H9 (cell line): ENCODE data around the gene METTL26. TPM values are rescaled to one million over a fixed set of nuclear protein-coding genes. Genes with fewer than 3 reads are reported as not detected.

Source experiments
- DNase-seq: peaks from one replicate; pipeline ENCODE4 v3.0.0-alpha.2; 2017
- H2AFZ ChIP-seq: one replicate; pipeline ENCODE4 v1.6.1; 2013; ENCODE audit warnings: mild to moderate bottlenecking, low read length, control low read depth, moderate library complexity
- H2AK5ac ChIP-seq: 2 replicates; pipeline ENCODE4 v1.6.1; 2013; ENCODE audit warnings: low read length, control low read depth, mixed read lengths; ENCODE audit not compliant: insufficient read length
- H2BK120ac ChIP-seq: one replicate; pipeline ENCODE4 v1.6.1; 2013; ENCODE audit warnings: low read depth, mild to moderate bottlenecking, low read length, control low read depth, inconsistent platforms; ENCODE audit not compliant: poor library complexity, severe bottlenecking
- H2BK12ac ChIP-seq: 2 replicates; pipeline ENCODE4 v1.6.1; 2013; ENCODE audit warnings: low read length, control low read depth, mixed read lengths, low read depth; ENCODE audit not compliant: insufficient read length
- H2BK15ac ChIP-seq: 2 replicates; pipeline ENCODE4 v1.6.1; 2013; ENCODE audit warnings: low read depth, low read length, control low read depth
- H2BK20ac ChIP-seq: one replicate; pipeline ENCODE4 v1.6.1; 2013; ENCODE audit warnings: low read depth, mild to moderate bottlenecking, low read length, control low read depth, inconsistent platforms; ENCODE audit not compliant: poor library complexity, severe bottlenecking
- H2BK5ac ChIP-seq: 2 replicates; pipeline ENCODE4 v1.6.1; 2013; ENCODE audit warnings: low read length, control low read depth, mixed read lengths; ENCODE audit not compliant: insufficient read length
- H3K14ac ChIP-seq: 2 replicates; pipeline ENCODE4 v1.6.1; 2013; ENCODE audit warnings: low read length, control low read depth; ENCODE audit not compliant: insufficient read depth
- H3K18ac ChIP-seq: 2 replicates; pipeline ENCODE4 v1.6.1; 2013; ENCODE audit warnings: low read depth, mild to moderate bottlenecking, mixed read lengths, low read length, control low read depth; ENCODE audit not compliant: insufficient read length
- H3K23ac ChIP-seq: 2 replicates; pipeline ENCODE4 v1.6.1; 2013; ENCODE audit warnings: low read length, control low read depth, mixed read lengths, low read depth; ENCODE audit not compliant: insufficient read length
- H3K23me2 ChIP-seq: 2 replicates; pipeline ENCODE4 v1.6.1; 2013; ENCODE audit warnings: low read depth, mild to moderate bottlenecking, mixed read lengths, low read length, control low read depth; ENCODE audit not compliant: insufficient read length, poor library complexity, severe bottlenecking
- H3K27ac ChIP-seq: 2 replicates; pipeline ENCODE4 v1.5.1; 2013; ENCODE audit warnings: low read length, control low read depth, mixed read lengths, low read depth; ENCODE audit not compliant: insufficient read length
- H3K27me3 ChIP-seq: 2 replicates; pipeline ENCODE4 v1.6.1; 2013; ENCODE audit warnings: low read length, control low read depth, inconsistent platforms; ENCODE audit not compliant: insufficient read depth
- H3K4ac ChIP-seq: 2 replicates; pipeline ENCODE4 v1.6.1; 2013; ENCODE audit warnings: low read depth, mild to moderate bottlenecking, control low read depth, inconsistent platforms, low read length, moderate library complexity
- H3K4me1 ChIP-seq: 2 replicates; pipeline ENCODE4 v1.6.1; 2013; ENCODE audit warnings: low read length, control low read depth, inconsistent platforms; ENCODE audit not compliant: insufficient read depth
- H3K4me2 ChIP-seq: 2 replicates; pipeline ENCODE4 v1.6.1; 2013; ENCODE audit warnings: low read length, control low read depth, mixed read lengths; ENCODE audit not compliant: insufficient read length, insufficient read depth
- H3K56ac ChIP-seq: 2 replicates; pipeline ENCODE4 v1.6.1; 2013; ENCODE audit warnings: low read depth, mild to moderate bottlenecking, mixed read lengths, low read length, control low read depth; ENCODE audit not compliant: insufficient read length
- H3K79me1 ChIP-seq: 2 replicates; pipeline ENCODE4 v1.6.1; 2013; ENCODE audit warnings: low read depth, mild to moderate bottlenecking, moderate library complexity, low read length, control low read depth, inconsistent platforms; ENCODE audit not compliant: insufficient read depth, poor library complexity, severe bottlenecking
- H3K79me2 ChIP-seq: 2 replicates; pipeline ENCODE4 v1.6.1; 2013; ENCODE audit warnings: low read length, control low read depth, inconsistent platforms; ENCODE audit not compliant: insufficient read depth
- H3K9ac ChIP-seq: 2 replicates; pipeline ENCODE4 v1.6.1; 2013; ENCODE audit warnings: low read length, control low read depth, mixed read lengths; ENCODE audit not compliant: insufficient read length; ENCODE audit errors: extremely low read depth
- H3K9me3 ChIP-seq: one replicate; pipeline ENCODE4 v1.6.1; 2013; ENCODE audit warnings: low read depth, low read length, inconsistent platforms; ENCODE audit not compliant: control insufficient read depth
- H3T11ph ChIP-seq: one replicate; pipeline ENCODE4 v1.6.1; 2013; ENCODE audit warnings: mild to moderate bottlenecking, low read length, control low read depth, inconsistent platforms
- H4K20me1 ChIP-seq: one replicate; pipeline ENCODE4 v1.6.1; 2013; ENCODE audit not compliant: control insufficient read depth, insufficient read length, insufficient read depth
- H4K5ac ChIP-seq: 2 replicates; pipeline ENCODE4 v1.6.1; 2013; ENCODE audit warnings: low read depth, mild to moderate bottlenecking, mixed read lengths, low read length, control low read depth; ENCODE audit not compliant: insufficient read length
- H4K8ac ChIP-seq: replicated peaks from 2 replicates; pipeline ENCODE4 v1.6.1; 2013; ENCODE audit warnings: low read length, control low read depth, mixed read lengths, low read depth; ENCODE audit not compliant: insufficient read length
- H4K91ac ChIP-seq: 2 replicates; pipeline ENCODE4 v1.6.1; 2013; ENCODE audit warnings: low read depth, mild to moderate bottlenecking, moderate library complexity, mixed read lengths, low read length, control low read depth; ENCODE audit not compliant: insufficient read length
- H3K27ac Mint-ChIP-seq, 3 experiments: 2 replicates in 2 of 3; 3 replicates in 1 of 3; pipeline ENCODE4 v1.8.0; 2020 to 2021; ENCODE audit warnings: mixed read lengths in 3 of 3, mild to moderate bottlenecking in 1 of 3, moderate library complexity in 1 of 3
- H3K27me3 Mint-ChIP-seq: 2 replicates; pipeline ENCODE4 v1.8.0; 2021; ENCODE audit warnings: low read depth, mild to moderate bottlenecking, moderate library complexity, mixed read lengths
- H3K36me3 Mint-ChIP-seq, 3 experiments: 2 replicates in 2 of 3; 3 replicates in 1 of 3; pipeline ENCODE4 v1.8.0; 2020 to 2021; ENCODE audit warnings: low read depth in 3 of 3, mixed read lengths in 3 of 3; ENCODE audit not compliant: insufficient read depth in 1 of 3
- H3K4me1 Mint-ChIP-seq, 2 experiments: 2 replicates each; pipeline ENCODE4 v1.8.0; 2020; ENCODE audit warnings: mixed read lengths in 2 of 2
- H3K4me3 Mint-ChIP-seq, 2 experiments: 2 replicates in 1 of 2; 3 replicates in 1 of 2; pipeline ENCODE4 v1.8.0; 2020 to 2021; ENCODE audit warnings: mild to moderate bottlenecking in 2 of 2, mixed read lengths in 2 of 2, moderate library complexity in 1 of 2
- H3K9me3 Mint-ChIP-seq, 2 experiments: 2 replicates in 1 of 2; 3 replicates in 1 of 2; pipeline ENCODE4 v1.8.0; 2020; ENCODE audit warnings: mild to moderate bottlenecking in 2 of 2, mixed read lengths in 2 of 2, moderate library complexity in 1 of 2
- WGBS: extraction: QIAGEN DNeasy Blood & Tissue Kit; methylation state at CpG from one replicate; pipeline ENCODE4 v1.1.7; 2013; ENCODE audit warnings: missing lambda C conversion rate, low lambda C conversion rate, mixed read lengths; ENCODE audit not compliant: insufficient read length; ENCODE audit errors: extremely low coverage; 5-methylcytosine and 5-hydroxymethylcytosine counted together
- total RNA-seq: library from RNA; stranded (reverse); gene quantifications from 2 replicates; pipeline ENCODE4 v1.2.1, GENCODE V29; 2021
- TF ChIP-seq, protein P1 (sequence below): fragments of 200-600 bp; sonication (generic); conservative IDR thresholded peaks from 3 replicates; pipeline ENCODE4 v1.8.0; 2021; ENCODE audit warnings: antibody characterized with exemption, mild to moderate bottlenecking

Gene METTL26
- total RNA-seq, 1 experiment from 2014 or later, result 108 TPM

DNA sequence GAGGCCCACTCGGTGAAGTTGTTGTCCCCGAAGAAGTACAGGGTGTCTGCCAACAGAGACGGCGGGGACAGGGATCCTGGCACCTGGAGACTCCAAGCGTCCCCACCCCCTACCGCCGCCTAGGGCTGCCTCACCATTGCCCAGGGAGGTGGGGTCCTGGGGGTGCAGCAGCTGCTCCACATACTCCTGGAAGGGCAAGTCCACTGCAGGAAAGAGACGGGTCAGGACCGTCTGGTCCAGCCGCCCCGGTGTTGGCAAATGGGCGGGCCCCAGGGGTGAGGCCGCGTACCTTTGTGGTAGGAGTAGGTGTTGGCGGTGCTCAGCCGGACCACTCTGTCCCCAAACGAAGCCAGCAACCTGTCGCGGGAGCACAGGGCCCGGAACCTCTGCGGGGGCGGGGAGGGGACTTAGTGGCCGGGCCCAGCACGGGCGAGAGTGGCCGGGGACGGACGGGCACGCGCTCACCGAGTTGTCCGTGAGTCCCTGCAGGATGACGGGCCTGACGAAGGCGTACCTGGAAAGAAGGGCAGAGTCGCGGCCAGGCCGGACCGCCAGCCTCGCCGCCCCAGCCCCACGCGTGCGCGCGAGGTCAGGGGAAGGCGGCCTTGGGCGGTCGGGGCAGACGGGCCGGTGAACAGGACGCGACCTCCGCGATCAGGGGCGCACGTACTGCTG lies 47.4 kb upstream of the METTL26 start:
- H3K4me1 Mint-ChIP-seq, result peaks cover 13 to 27% of the 10 kb centered on the region in 2 experiments
- H2BK15ac ChIP-seq, result no peak overlapping the region
- no peak overlapping the region for H4K5ac ChIP-seq
- H3K9me3 ChIP-seq, result no peaks in the 10 kb centered on the region
- peaks cover 11% of the 10 kb centered on the region for H3K23me2 ChIP-seq
- no peak overlapping the region for H4K8ac ChIP-seq
- no peak overlapping the region for H3K56ac ChIP-seq
- no peak overlapping the region for H2BK20ac ChIP-seq
- H3T11ph ChIP-seq, result no peak overlapping the region
- TF ChIP-seq, protein P1, sequence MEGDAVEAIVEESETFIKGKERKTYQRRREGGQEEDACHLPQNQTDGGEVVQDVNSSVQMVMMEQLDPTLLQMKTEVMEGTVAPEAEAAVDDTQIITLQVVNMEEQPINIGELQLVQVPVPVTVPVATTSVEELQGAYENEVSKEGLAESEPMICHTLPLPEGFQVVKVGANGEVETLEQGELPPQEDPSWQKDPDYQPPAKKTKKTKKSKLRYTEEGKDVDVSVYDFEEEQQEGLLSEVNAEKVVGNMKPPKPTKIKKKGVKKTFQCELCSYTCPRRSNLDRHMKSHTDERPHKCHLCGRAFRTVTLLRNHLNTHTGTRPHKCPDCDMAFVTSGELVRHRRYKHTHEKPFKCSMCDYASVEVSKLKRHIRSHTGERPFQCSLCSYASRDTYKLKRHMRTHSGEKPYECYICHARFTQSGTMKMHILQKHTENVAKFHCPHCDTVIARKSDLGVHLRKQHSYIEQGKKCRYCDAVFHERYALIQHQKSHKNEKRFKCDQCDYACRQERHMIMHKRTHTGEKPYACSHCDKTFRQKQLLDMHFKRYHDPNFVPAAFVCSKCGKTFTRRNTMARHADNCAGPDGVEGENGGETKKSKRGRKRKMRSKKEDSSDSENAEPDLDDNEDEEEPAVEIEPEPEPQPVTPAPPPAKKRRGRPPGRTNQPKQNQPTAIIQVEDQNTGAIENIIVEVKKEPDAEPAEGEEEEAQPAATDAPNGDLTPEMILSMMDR, result no peak
- no peaks in the 10 kb centered on the region; the same call in 1 of the 2 replicates for H3K27me3 Mint-ChIP-seq
- H3K4me1 ChIP-seq, result no peaks in the 10 kb centered on the region
- no peak overlapping the region for H4K91ac ChIP-seq
- no peaks in the 10 kb centered on the region for H4K20me1 ChIP-seq
- peak overlapping the region; percentile 81 to 86 for H3K4me3 Mint-ChIP-seq
- no peaks in the 10 kb centered on the region for H3K27me3 ChIP-seq
- DNase-seq, result no peak
- H3K36me3 Mint-ChIP-seq, result peaks cover 15 to 47% (median 44%) of the 10 kb centered on the region in 3 experiments; a peak in 6 of 7 replicates
- peaks cover 2% of the 10 kb centered on the region; the same call in 1 of the 2 replicates for H3K79me2 ChIP-seq
- no peak overlapping the region for H2BK12ac ChIP-seq
- no peak overlapping the region for H2AK5ac ChIP-seq
- WGBS, result no CpG with 5 or more reads among the region's 57 CpGs
- no peak overlapping the region for H3K18ac ChIP-seq
- H3K14ac ChIP-seq, result no peak overlapping the region
- no peaks in the 10 kb centered on the region for H3K9me3 Mint-ChIP-seq
- H2BK120ac ChIP-seq, result no peak overlapping the region
- peak overlapping the region in 1 of 3 experiments; percentile 83; a peak in 2 of 7 replicates for H3K27ac Mint-ChIP-seq
- H3K4me2 ChIP-seq, result peak overlapping the region; percentile 15
- peak overlapping the region; percentile 21 for H3K9ac ChIP-seq
- H2AFZ ChIP-seq, result no peak overlapping the region
- H2BK5ac ChIP-seq, result no peak overlapping the region
- no peak overlapping the region for H3K23ac ChIP-seq
- no peak overlapping the region for H3K27ac ChIP-seq
- H3K79me1 ChIP-seq, result no peaks in the 10 kb centered on the region
- H3K4ac ChIP-seq, result no peak overlapping the region
